Measurements from ENCODE around the gene HJV.

Gene HJV

GRCh38 chr1:145992958-145993617 lies 28.4 kb downstream of the HJV start:
- no peak for DNase-seq

- no peak for DNase-seq
These were observed 29.0 kb downstream of the HJV start for GRCh38 chr1:145992502-145992936.

DNA sequence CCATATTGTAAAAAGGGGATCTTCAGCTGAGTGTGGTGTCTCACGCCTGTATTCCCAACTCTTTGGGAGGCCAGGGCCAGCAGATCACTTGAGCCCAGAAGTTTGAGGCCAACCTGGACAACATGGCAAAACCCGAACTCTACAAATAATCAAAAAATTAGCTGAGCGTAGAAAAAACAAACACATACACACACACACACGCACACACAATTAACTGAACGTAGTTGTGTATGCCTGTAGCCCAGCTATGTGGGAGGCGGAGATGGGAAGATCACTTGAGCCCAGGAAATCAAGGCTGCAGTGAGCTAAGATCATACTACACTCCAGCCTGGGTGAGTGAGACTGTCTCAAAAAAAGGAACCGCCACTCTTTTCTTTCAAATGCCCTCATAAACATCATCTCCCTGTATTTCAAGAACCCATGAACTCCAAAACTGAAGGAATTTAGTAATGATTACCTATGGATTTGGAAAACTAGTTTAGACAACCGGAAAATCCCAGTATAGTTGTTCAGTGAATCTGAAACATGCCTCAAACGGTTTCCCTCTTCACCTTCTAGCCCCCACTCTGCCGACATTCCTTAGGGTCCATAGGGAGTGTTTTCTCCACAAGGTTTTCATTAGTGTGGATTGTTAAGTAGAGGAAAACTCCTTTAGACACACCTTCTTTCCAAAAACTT lies 29.7 kb downstream of the HJV start:
- DNase-seq, result no peak

DNA sequence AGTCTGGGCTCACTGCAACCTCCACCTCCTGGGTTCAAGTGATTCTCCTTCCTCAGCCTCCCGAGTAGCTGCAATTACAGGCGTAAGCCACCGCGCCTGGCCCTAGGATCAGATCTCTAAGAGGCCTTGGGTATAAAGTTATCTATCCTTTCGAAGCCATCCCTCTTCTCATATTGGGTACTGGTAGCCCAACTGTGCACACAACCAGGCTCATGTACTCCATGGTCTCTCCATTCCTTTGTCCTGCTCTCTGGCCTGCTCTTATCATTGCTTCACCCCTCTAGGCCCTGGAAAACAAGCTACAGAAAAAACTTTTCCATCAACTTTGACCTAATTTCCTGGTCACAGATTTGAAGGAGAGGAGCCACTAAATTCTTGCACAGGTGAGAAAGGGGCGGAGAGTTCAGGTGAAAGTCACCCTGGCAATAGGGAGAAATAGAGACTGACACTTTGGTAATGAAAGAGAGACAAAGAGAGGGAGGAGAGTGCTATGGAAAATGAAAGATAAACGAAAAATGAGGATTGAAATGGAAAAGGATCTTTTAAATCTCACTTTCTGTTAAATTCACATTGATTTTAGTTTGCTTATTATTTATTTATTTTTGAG lies 31.2 kb downstream of the HJV start:
- DNase-seq, result peak; percentile 31

GRCh38 chr1:145988773-145989172 lies 32.8 kb downstream of the HJV start:
- DNase-seq, result no peak

DNA sequence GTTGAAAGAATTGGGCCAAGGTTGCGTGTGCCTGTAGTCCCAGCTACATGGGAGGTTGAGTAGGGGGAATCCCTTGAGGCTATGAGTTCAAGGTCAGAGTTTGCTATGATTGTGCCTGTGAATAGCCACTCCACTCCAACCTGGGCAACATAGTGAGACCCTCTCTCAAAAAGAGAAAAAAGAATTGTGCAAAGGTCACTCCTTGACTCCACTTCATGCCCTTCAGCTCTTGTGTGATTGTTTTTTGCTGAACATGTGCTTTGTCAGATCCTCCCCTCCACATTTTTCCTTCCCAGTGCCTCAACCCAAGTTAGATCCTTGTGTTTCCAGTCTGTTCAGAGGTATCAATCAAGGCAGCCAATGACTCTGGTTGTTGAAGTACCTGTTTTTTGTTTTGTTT lies 33.6 kb downstream of the HJV start:
- DNase-seq, result no peak

DNA sequence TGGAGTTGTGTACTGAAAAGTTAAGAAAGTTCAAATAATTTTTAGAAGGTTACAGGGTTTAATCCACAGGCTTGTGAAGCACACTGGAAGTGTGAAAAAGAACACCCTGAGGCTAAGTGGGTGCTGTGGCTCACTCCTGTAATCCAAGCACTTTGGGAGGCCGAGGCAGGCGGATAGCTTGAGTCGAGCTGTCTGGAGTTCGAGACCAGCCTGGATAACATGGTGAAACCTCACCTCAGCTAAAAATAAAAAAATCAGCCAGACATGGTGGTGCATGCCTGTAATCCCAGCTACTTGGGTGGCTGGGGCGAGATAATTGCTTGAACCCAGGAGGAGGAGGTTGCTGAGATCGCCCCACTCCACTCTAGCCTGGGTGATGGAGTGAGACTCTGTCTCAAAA lies 35.0 kb downstream of the HJV start:
- no peak for DNase-seq

- peak; percentile 57 for DNase-seq
These were observed 35.8 kb downstream of the HJV start for GRCh38 chr1:145985502-145986439.

- no peak for DNase-seq
These were observed 36.4 kb downstream of the HJV start for GRCh38 chr1:145985129-145985501.

DNA sequence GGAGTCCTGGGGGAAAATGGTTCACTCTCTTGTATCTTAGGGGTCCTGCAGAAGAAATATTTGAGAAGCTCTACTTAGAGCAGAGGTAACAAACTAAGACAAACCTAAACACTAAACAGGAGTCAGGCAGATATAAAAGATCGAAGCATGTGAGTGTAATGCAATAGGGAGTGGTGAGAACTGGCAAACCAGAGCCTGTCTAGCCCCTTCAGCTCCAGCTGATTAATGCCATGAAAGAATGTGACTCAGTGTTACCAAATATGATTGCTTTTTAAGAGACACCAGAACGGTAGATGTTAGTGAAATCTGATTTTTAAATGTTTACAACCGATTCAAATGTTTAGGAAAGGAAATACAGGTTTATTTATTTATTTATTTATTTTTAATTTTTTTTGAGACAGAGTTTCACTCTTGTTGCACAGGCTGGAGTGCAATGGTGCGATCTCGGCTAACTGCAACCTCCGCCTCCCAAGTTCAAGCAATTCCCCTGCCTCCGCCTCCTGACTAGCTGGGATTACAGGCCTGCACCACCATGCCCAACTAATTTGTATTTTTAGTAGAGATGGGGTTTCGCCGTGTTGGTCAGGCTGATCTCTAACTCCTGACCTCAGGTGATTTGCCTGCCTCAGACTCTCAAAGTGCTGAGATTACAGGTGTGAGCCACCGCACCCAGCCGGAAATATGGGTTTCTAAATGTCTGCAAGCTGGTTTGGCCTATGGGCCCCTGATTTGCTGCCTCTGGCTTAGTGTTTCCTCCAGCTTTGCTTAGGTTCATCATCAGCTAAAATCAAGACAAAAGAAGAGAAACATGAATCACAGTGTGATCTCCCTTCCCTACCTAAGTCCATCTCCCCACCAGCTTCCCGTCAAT lies 37.3 kb downstream of the HJV start:
- no peak for DNase-seq

GRCh38 chr1:145983206-145983675 lies 38.3 kb downstream of the HJV start:
- no peak for DNase-seq

DNA sequence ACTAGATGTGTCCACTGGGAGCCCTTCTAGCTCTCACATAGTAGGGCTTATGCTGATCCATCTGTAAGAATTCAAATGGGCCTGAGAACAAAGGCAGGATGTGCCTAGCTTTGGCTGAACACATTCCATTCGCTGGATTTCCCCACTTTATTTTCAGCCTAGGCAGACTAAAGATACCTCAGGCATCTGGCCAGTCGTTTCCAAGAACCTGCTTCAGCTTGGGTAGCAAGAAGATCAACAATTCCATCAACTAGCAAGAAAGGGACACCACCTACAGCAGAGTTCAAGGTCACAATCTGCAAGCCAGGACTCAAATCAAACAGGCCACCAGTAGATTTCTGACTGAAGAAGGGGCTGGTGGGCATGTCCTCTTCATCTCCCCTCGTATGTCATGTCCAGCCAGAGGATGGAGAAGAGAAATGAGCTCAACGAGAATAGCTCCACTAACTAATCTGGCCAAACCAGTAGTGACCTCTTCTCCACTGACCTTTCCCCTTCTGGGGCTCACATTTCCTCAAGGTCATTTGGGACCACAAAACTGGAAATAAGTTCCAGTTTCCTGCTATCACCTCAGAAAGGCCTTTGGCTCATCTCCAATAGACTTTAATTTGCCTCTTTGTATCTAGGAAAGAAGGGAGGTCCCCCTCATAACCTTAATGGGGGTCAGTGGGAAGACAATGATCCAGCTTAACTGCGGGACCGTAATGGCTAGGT lies 39.4 kb downstream of the HJV start:
- DNase-seq, result no peak

- DNase-seq, result no peak
These were observed 41.0 kb downstream of the HJV start for GRCh38 chr1:145980457-145980994.

DNA sequence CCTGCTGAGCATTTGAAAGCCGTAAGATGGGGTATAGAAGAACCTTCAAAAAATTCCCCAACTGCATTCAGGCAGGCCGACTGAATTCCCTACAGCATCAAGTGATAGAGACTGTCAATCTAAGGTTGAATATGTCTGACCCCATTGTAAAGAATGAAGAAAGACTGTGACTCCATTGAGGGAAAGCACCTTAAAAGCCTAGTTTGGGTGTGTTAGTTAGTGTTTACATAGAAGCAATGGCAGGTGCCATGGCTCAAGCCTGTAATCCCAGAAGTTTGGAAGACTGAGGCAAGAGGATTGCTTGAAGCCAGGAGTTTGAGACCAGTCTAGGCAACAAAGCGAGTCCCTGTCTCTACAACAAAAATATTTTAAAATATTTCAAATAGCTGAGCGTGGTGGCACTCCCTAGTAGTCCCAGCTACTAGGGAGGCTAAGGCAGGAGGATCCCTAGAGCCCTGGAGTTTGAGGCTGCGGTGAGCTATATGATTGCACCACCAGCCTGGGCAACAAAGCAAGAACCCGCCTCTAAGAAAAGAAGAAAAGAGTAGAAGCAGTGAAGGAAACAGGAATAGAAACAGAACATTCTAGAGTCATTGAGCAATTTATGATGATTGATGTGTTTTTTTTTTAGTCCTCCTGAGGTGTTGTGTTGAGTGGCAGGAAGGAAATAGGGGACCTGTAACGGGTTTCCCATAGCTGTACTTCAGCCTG lies 41.6 kb downstream of the HJV start:
- no peak for DNase-seq

GRCh38 chr1:145978854-145979745 lies 42.4 kb downstream of the HJV start:
- DNase-seq, result peak; percentile 100

GRCh38 chr1:145978471-145978853 lies 43.1 kb downstream of the HJV start:
- DNase-seq, result no peak

- peak; percentile 90 for DNase-seq
These were observed 43.8 kb downstream of the HJV start for GRCh38 chr1:145977486-145978470.

DNA sequence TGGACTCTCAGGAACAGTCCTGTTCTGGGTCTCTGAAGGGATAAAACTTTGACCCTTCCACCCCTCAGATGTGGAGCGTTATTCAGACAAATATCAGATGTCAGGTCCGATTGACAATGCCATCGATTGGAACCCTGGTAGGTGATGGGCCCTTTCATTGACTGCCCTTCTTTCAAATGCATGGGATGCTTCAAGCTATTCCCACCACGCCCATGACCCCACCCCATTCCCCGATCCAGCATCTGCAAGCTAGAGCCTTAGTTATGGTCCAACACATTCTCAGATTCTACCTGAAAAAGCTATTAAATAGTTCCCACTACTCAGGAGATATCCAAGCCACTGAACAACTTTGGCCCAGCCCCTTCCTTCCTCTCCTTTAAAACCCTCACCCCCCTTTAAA lies 44.5 kb downstream of the HJV start:
- DNase-seq, result no peak

All from NCI-H69 (cell line).